Measurements from ENCODE around the gene MMP19.

- TF ChIP-seq POLR2A (IDR thresholded peaks at IDR 0.05) (peak; percentile 33 to 49), CTCF (IDR thresholded peaks at IDR 0.05) (no peak), POLR2AphosphoS5 (IDR thresholded peaks at IDR 0.05) (peak; percentile 55), EP300 (IDR thresholded peaks at IDR 0.05) (no peak)
These were observed 11.9 kb downstream of the MMP19 start for GRCh38 chr12:55830601-55831446.

All from gastroesophageal sphincter (tissue), 3 donors.